Naive thymus-derived CD8-positive, alpha-beta T cell (primary cell): Measurements from ENCODE around the gene MSH2. TPM values are rescaled to one million over a fixed set of nuclear protein-coding genes. Genes with fewer than 3 reads are reported as not detected.

Experiments used
- ATAC-seq, 2 donors: fragments of 150-1000 bp; cut with Tn5 transposase in 1 of 2; sonication (Bioruptor Pico), chemical (Tn5 transposase) in 1 of 2; 1 replicate in 1 of 2; 2 replicates in 1 of 2; pipeline ENCODE4 v1.10.0; 2021; ENCODE audit warnings: mild to moderate bottlenecking in 2 of 2, moderate library complexity in 2 of 2
- POLR2A ChIA-PET: fragments of 350-600 bp; sonication (Branson Sonifier 250); formaldehyde crosslinking; loops from one replicate; lab custom pipeline; 2021; ENCODE audit warnings: antibody characterized with exemption; lab: Charles Lee
- DNase-seq, 10 donors: peaks; one replicate each; pipeline versions ENCODE4 v3.0.0 to v3.0.0-alpha.2; 2020 to 2022
- H3K27ac Mint-ChIP-seq, 10 donors: one replicate each; pipeline ENCODE4 v1.8.0; 2020 to 2022; ENCODE audit warnings: mild to moderate bottlenecking in 10 of 10, mixed read lengths in 10 of 10, moderate library complexity in 4 of 10, inconsistent platforms in 1 of 10
- H3K27me3 Mint-ChIP-seq, 5 donors: one replicate each; pipeline ENCODE4 v1.8.0; 2021 to 2022; ENCODE audit warnings: mixed read lengths in 5 of 5
- H3K36me3 Mint-ChIP-seq, 3 donors: one replicate each; pipeline ENCODE4 v1.8.0; 2020 to 2022; ENCODE audit warnings: mixed read lengths in 3 of 3, mild to moderate bottlenecking in 2 of 3, inconsistent platforms in 1 of 3
- H3K4me1 Mint-ChIP-seq, 4 donors: one replicate each; pipeline ENCODE4 v1.8.0; 2021 to 2022; ENCODE audit warnings: mixed read lengths in 4 of 4
- H3K4me3 Mint-ChIP-seq, 10 donors: one replicate each; pipeline ENCODE4 v1.8.0; 2020 to 2022; ENCODE audit warnings: mild to moderate bottlenecking in 10 of 10, mixed read lengths in 10 of 10, moderate library complexity in 6 of 10, inconsistent platforms in 1 of 10
- H3K9me3 Mint-ChIP-seq, 9 donors: one replicate each; pipeline ENCODE4 v1.8.0; 2020 to 2022; ENCODE audit warnings: mixed read lengths in 9 of 9, mild to moderate bottlenecking in 3 of 9, inconsistent platforms in 1 of 9, moderate library complexity in 1 of 9
- polyA plus RNA-seq, 3 donors: library from polyadenylated mRNA; unstranded; fragments of 300-500 nt; fragmentation: Illumina TruSeq; gene quantifications; one replicate each; pipeline ENCODE4 v1.2.3, GENCODE V29; 2021
- total RNA-seq, 8 experiments: library from RNA in 2 of 8; stranded (reverse) in 2 of 8; gene quantifications; one replicate each; pipeline ENCODE4 v1.2.3 and lab custom pipeline; 2021 to 2026

The MSH2 gene
- total and polyA plus RNA-seq, 5 experiments from 2014 or later, result 35.3 to 46.2 (median 43.0) TPM

DNA sequence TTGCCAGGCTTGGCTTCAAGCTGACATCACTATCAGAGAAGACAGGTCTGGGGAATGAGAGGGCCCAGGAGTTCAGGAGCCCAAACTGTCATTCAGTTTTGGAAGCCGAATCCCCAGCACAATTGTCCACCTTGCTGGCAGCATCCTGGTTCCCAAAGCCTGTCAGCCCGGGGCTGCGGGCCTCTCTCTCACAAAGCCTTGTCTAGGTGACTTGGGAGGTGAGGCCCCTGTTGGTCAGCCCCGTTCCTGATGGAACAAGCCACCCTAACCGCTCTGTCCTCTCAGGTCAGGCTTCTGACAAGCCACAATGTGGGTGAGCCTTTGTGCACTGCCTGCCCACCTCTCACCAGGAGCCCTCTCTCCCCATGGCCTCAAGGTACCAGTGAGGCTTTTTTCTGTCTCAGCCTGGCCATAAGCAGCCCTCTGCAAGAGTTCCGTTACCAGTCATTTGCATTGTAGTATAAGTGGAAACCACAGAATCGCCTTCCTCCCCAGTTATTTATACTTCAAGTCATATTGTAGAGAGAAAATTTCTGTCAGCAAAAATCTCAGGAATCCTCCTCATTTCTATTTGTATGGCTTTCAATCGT is 100.6 kb downstream of the MSH2 start:
- POLR2A ChIA-PET, result no interaction called here
- Mint-ChIP-seq H3K27me3 (peaks cover 0 to 4% (median 0%) of the 10 kb centered on the region in 5 donors), H3K4me3 (no peak overlapping the region), H3K27ac (peak overlapping the region in 1 of 10 donors; percentile 31), H3K36me3 (peaks cover 7 to 36% (median 36%) of the 10 kb centered on the region in 3 donors), H3K4me1 (peaks cover 0 to 26% (median 2%) of the 10 kb centered on the region in 4 donors), H3K9me3 (peaks cover 0 to 41% (median 28%) of the 10 kb centered on the region in 9 donors)
- DNase-seq, result no peak
- ATAC-seq, result no peak

GRCh38 chr2:47504174-47504810 is 101.3 kb downstream of the MSH2 start:
- Mint-ChIP-seq H3K9me3 (peaks cover 0 to 37% (median 28%) of the 10 kb centered on the region in 9 donors), H3K27me3 (peaks cover 0 to 4% (median 0%) of the 10 kb centered on the region in 5 donors), H3K27ac (no peak overlapping the region), H3K36me3 (peaks cover 7 to 35% (median 33%) of the 10 kb centered on the region in 3 donors), H3K4me1 (peaks cover 5 to 29% (median 5%) of the 10 kb centered on the region in 4 donors), H3K4me3 (no peak overlapping the region)
- POLR2A ChIA-PET, result no interaction called here
- no peak for ATAC-seq
- DNase-seq, result no peak

DNA sequence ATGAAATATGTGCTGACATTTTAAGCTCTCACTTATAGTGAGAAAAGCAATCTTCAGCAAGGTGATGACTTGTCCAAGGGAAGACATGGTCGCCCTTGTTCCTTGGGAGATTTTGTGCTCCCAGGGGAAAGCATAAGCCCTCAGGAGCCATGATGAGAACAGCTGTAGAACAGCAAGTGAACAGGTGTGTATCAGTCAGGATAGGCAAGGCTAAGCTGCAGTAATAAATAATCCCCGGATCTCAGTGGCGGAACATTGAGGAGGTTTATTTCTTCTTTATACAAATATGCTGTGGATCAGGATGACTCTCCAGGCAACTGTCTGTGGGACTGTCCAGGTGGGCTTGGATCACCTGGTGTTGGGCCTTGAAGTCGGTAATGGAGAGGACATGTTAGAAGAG is 103.1 kb downstream of the MSH2 start:
- H3K4me1 Mint-ChIP-seq, result peaks cover 5 to 29% (median 6%) of the 10 kb centered on the region in 4 donors
- POLR2A ChIA-PET, result no interaction called here
- H3K27me3 Mint-ChIP-seq, result peaks cover 0 to 4% (median 0%) of the 10 kb centered on the region in 5 donors
- H3K4me3 Mint-ChIP-seq, result no peak overlapping the region
- ATAC-seq (no peak), DNase-seq (no peak)
- H3K36me3 Mint-ChIP-seq, result peaks cover 3 to 24% (median 23%) of the 10 kb centered on the region in 3 donors
- no peak overlapping the region for H3K27ac Mint-ChIP-seq
- peaks cover 0 to 25% (median 19%) of the 10 kb centered on the region in 9 donors for H3K9me3 Mint-ChIP-seq

DNA sequence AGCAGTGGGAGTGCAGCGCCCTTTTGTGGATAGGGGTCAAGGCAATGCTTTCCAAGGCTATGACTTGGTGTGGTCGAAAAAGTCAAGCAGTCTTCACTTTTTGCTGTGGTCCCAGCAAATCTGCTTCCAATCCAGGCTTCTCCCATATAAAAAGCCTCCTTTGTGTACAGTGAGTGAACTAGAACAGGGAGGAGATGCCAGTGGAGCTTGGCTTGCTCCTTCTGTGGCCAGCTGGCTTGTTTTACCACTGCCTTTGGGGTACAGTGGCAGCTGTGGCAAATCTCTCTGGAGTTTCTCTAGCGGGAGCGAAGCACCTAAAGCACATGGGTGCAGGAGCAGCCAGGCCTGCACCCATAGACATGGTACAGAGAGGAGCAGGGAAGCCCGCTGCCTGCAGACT is 103.5 kb downstream of the MSH2 start:
- ATAC-seq, result no peak
- H3K9me3 Mint-ChIP-seq, result peaks cover 0 to 24% (median 17%) of the 10 kb centered on the region in 9 donors
- peaks cover 3 to 27% (median 23%) of the 10 kb centered on the region in 3 donors for H3K36me3 Mint-ChIP-seq
- H3K27ac Mint-ChIP-seq, result no peak overlapping the region
- H3K4me1 Mint-ChIP-seq, result peaks cover 5 to 25% (median 6%) of the 10 kb centered on the region in 4 donors
- POLR2A ChIA-PET, result no interaction called here
- no peak overlapping the region for H3K4me3 Mint-ChIP-seq
- peaks cover 0 to 4% (median 0%) of the 10 kb centered on the region in 5 donors for H3K27me3 Mint-ChIP-seq
- no peak for DNase-seq

- H3K4me3 Mint-ChIP-seq, result no peak overlapping the region
- H3K27me3 Mint-ChIP-seq, result peaks cover 0 to 4% (median 0%) of the 10 kb centered on the region in 5 donors
- peaks cover 4 to 11% (median 5%) of the 10 kb centered on the region in 4 donors for H3K4me1 Mint-ChIP-seq
- H3K27ac Mint-ChIP-seq, result no peak overlapping the region
- ATAC-seq (no peak), DNase-seq (no peak)
- POLR2A ChIA-PET, result no interaction called here
- peaks cover 0 to 24% (median 17%) of the 10 kb centered on the region in 9 donors for H3K9me3 Mint-ChIP-seq
- peaks cover 0 to 33% (median 20%) of the 10 kb centered on the region in 3 donors for H3K36me3 Mint-ChIP-seq
These were observed 105.1 kb downstream of the MSH2 start for GRCh38 chr2:47508080-47508479.

- H3K27ac Mint-ChIP-seq, result no peak overlapping the region
- no peak for DNase-seq
- no peak overlapping the region for H3K4me3 Mint-ChIP-seq
- H3K9me3 Mint-ChIP-seq, result peaks cover 0 to 24% (median 17%) of the 10 kb centered on the region in 9 donors
- H3K4me1 Mint-ChIP-seq, result peaks cover 4 to 10% (median 6%) of the 10 kb centered on the region in 4 donors
- no peak for ATAC-seq
- H3K36me3 Mint-ChIP-seq, result peaks cover 4 to 38% (median 20%) of the 10 kb centered on the region in 3 donors
- POLR2A ChIA-PET, result no interaction called here
- H3K27me3 Mint-ChIP-seq, result peaks cover 0 to 4% (median 0%) of the 10 kb centered on the region in 5 donors
These were observed 105.7 kb downstream of the MSH2 start for GRCh38 chr2:47508641-47509040.

DNA sequence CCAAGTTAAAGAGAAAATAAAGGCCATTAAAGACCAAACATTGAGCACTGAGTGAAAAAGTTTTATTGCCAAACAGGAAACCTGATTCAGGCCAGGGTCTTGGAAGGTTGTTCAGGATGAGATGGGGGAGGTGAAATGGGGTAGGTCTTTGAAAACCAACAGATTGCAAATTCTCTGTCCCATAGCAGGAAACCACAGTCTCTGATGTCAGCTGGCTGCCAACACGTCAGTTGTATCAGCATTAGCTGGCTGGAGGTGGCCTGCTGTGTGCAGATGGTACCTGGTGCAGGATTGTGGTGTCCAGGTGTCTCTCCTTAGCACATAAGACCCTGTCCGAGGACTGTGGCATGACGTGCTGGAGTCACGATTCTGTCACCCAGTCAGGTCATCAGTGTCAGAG is 106.3 kb downstream of the MSH2 start:
- ATAC-seq (no peak), DNase-seq (no peak)
- POLR2A ChIA-PET, result no interaction called here
- peaks cover 4 to 10% (median 5%) of the 10 kb centered on the region in 4 donors for H3K4me1 Mint-ChIP-seq
- H3K4me3 Mint-ChIP-seq, result no peak overlapping the region
- H3K27ac Mint-ChIP-seq, result no peak overlapping the region
- H3K27me3 Mint-ChIP-seq, result peaks cover 0 to 3% (median 0%) of the 10 kb centered on the region in 5 donors
- H3K9me3 Mint-ChIP-seq, result peaks cover 0 to 21% (median 14%) of the 10 kb centered on the region in 9 donors
- H3K36me3 Mint-ChIP-seq, result peaks cover 5 to 38% (median 17%) of the 10 kb centered on the region in 3 donors

- Mint-ChIP-seq H3K9me3 (peaks cover 0 to 16% (median 8%) of the 10 kb centered on the region in 9 donors), H3K4me1 (peaks cover 3 to 10% (median 5%) of the 10 kb centered on the region in 4 donors)
- POLR2A ChIA-PET, result no interaction called here
These were observed 106.9 kb downstream of the MSH2 start for GRCh38 chr2:47509821-47510385.

DNA sequence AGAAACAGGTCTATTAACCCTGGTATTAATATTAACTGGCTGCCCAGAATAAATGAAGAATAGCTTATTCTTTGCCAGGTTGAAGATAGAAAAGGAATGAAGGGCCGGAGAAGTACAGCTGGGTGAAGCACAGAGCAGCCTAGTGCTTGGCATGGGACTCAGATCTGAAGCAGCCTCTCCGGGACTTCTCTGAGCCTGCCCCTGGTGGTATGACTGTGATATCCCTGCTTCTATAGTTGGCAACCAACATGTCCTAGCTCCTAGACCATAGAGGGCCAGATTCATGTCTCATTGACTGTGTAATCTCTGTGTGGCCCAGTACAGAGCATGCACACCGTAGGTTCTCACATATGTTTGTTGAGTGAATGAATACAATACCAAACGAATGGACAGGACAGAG is 107.8 kb downstream of the MSH2 start:
- Mint-ChIP-seq H3K9me3 (peaks cover 0 to 8% (median 2%) of the 10 kb centered on the region in 9 donors), H3K4me1 (peaks cover 3 to 10% (median 5%) of the 10 kb centered on the region in 4 donors), H3K27ac (no peak overlapping the region), H3K27me3 (no peaks in the 10 kb centered on the region), H3K36me3 (peaks cover 8 to 27% (median 10%) of the 10 kb centered on the region in 3 donors), H3K4me3 (no peak overlapping the region)
- POLR2A ChIA-PET, result no interaction called here
- DNase-seq (no peak), ATAC-seq (no peak)

More at GRCh38 chr2:47509821-47510385, 106.9 kb downstream of the MSH2 start:
- no peak for ATAC-seq
- Mint-ChIP-seq H3K27ac (no peak overlapping the region), H3K27me3 (peaks cover 0 to 2% (median 0%) of the 10 kb centered on the region in 5 donors), H3K4me3 (no peak overlapping the region), H3K36me3 (peaks cover 10 to 34% (median 14%) of the 10 kb centered on the region in 3 donors)
- no peak for DNase-seq

- Mint-ChIP-seq H3K36me3 (peaks cover 0 to 22% (median 10%) of the 10 kb centered on the region in 3 donors), H3K27me3 (no peaks in the 10 kb centered on the region), H3K9me3 (peaks cover 0 to 5% (median 0%) of the 10 kb centered on the region in 9 donors), H3K4me3 (no peak overlapping the region), H3K27ac (no peak overlapping the region), H3K4me1 (peaks cover 3 to 10% (median 5%) of the 10 kb centered on the region in 4 donors)
- ATAC-seq (no peak), DNase-seq (no peak)
- POLR2A ChIA-PET, result no interaction called here
These were observed 109.7 kb downstream of the MSH2 start for GRCh38 chr2:47512581-47513083.

GRCh38 chr2:47513981-47514520 is 111.1 kb downstream of the MSH2 start:
- H3K27me3 Mint-ChIP-seq, result no peaks in the 10 kb centered on the region
- H3K4me3 Mint-ChIP-seq, result no peak overlapping the region
- DNase-seq, result no peak
- POLR2A ChIA-PET, result no interaction called here
- H3K27ac Mint-ChIP-seq, result peak overlapping the region in 1 of 10 donors; percentile 78
- H3K36me3 Mint-ChIP-seq, result peaks cover 0 to 21% (median 10%) of the 10 kb centered on the region in 3 donors
- H3K4me1 Mint-ChIP-seq, result peaks cover 3 to 6% (median 4%) of the 10 kb centered on the region in 4 donors
- H3K9me3 Mint-ChIP-seq, result peaks cover 0 to 1% (median 0%) of the 10 kb centered on the region in 9 donors
- no peak for ATAC-seq

- POLR2A ChIA-PET, result no interaction called here
- ATAC-seq (no peak), DNase-seq (no peak)
- Mint-ChIP-seq H3K27me3 (no peaks in the 10 kb centered on the region), H3K36me3 (peaks cover 0 to 17% (median 10%) of the 10 kb centered on the region in 3 donors), H3K9me3 (peaks cover 0 to 1% (median 0%) of the 10 kb centered on the region in 9 donors), H3K4me3 (no peak overlapping the region), H3K4me1 (peaks cover 6 to 23% (median 10%) of the 10 kb centered on the region in 4 donors), H3K27ac (no peak overlapping the region)
These were observed 113.6 kb downstream of the MSH2 start for GRCh38 chr2:47516360-47517104.
